GM21367 (cell line): Measurements from ENCODE around the gene PCDHB9.
"Not testable (repeated sequence)": the region's sequence is repeated elsewhere in the genome, so short reads cannot be mapped to it uniquely, and the experiment has no call there.

Source experiments
- ATAC-seq: cut with Tn5 transposase; IDR thresholded peaks from one replicate; pipeline ENCODE4 v1.9.1; 2021; ENCODE audit not compliant: unreplicated experiment

The PCDHB9 gene

GRCh38 chr5:141234109-141234667 is 47.2 kb downstream of the PCDHB9 start:
- no peak for ATAC-seq

GRCh38 chr5:141235922-141236321 is 49.0 kb downstream of the PCDHB9 start:
- not testable (repeated sequence) for ATAC-seq

GRCh38 chr5:141236516-141237313 is 49.8 kb downstream of the PCDHB9 start:
- no peak for ATAC-seq
